ENCODE results near the gene AVP.

DNA sequence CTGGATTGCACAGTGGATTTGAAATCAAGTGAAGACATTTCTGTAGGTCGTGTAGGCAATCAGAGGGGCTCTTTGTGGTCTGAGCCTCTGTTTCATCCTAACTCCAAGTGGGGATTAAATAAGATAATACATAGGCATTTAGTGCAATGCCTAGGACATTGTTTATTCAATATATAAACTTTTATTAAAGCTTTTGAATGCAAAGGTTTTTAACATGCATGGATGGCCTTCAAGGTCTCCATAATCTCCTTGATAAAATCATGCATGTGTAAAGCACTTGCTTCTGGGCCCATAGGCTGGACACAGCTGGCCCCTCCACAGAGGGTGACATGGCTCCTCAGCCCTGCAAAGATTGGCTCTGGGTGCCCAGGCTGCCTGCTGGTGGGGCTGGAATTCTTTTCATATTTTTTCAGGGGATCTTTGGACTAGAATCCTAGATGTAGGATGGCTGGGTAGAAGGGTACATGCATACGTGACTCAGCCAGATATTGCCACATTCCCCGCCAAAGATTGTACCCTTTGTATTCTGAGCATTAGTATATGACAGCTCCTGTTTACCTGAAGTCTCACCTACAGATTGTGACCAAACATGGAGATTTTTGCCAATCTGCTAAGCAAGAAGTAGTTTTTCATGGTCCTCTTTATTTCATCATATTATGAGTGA is 19.0 kb upstream of the AVP start:
- TF ChIP-seq, protein P1, sequence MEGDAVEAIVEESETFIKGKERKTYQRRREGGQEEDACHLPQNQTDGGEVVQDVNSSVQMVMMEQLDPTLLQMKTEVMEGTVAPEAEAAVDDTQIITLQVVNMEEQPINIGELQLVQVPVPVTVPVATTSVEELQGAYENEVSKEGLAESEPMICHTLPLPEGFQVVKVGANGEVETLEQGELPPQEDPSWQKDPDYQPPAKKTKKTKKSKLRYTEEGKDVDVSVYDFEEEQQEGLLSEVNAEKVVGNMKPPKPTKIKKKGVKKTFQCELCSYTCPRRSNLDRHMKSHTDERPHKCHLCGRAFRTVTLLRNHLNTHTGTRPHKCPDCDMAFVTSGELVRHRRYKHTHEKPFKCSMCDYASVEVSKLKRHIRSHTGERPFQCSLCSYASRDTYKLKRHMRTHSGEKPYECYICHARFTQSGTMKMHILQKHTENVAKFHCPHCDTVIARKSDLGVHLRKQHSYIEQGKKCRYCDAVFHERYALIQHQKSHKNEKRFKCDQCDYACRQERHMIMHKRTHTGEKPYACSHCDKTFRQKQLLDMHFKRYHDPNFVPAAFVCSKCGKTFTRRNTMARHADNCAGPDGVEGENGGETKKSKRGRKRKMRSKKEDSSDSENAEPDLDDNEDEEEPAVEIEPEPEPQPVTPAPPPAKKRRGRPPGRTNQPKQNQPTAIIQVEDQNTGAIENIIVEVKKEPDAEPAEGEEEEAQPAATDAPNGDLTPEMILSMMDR (IDR thresholded peaks at IDR 0.05): no peak
- TF ChIP-seq POLR2A (IDR thresholded peaks at IDR 0.05): no peak

Data from prostate gland (tissue), 2 donors.